Renal pelvis (tissue), 4 donors: ENCODE data around the gene MBTPS1. TPM values are rescaled to one million over a fixed set of nuclear protein-coding genes. Genes with fewer than 3 reads are reported as not detected.
A peak's percentile ranks its signal among the peaks of the same experiment; 100 is the strongest.

Source experiments
- DNase-seq: peaks from one replicate; pipeline ENCODE4 v3.0.0-alpha.2; 2013
- polyA plus RNA-seq, 3 donors: library from polyadenylated mRNA; unstranded; fragments of 120-200 nt; gene quantifications; one replicate each; pipeline ENCODE4 v1.2.1, GENCODE V29; 2013; ENCODE audit not compliant: insufficient read length in 3 of 3

MBTPS1 gene
- polyA plus RNA-seq, 3 donors, result 108 to 118 (median 117) TPM

DNA sequence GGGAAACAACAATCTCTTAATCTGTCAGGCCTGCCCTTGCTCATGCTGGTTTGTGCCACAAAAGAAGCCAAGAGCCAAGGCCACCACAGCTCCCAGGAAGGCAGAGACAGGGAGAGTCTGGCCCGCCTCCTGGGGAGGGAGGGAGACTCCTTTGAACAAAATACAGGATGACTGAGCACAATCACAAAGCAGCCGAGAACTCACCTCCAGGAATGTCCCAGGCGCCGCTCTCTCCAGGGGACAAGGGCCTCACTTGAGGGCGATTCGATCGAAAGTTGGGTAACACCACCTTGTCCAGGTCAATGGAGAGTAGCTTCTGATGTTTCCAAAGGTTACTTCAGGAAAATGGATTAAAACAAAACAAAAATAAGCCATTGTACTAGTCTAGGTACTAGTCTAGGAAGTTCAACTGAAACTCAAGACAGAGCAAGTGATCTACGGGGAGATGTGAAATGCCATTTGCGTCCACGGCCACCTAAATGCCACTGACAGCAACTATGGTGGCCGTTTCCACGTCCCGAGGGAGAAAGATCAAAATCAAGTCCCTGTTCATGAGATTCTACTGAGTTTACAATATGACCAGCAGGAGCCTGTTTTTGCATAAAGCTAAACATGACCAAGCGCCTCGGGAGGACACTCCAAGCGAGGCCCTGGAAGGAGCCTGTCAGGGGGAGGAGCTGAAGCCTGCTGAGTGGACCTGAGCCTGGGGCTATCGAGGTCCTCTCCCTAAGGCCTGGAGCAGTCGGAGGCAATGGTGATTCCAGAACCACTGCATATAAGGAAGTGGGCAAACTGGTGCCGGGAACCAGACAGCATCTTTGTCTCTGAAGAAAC is 60.7 kb downstream of the MBTPS1 start:
- no peak for DNase-seq

DNA sequence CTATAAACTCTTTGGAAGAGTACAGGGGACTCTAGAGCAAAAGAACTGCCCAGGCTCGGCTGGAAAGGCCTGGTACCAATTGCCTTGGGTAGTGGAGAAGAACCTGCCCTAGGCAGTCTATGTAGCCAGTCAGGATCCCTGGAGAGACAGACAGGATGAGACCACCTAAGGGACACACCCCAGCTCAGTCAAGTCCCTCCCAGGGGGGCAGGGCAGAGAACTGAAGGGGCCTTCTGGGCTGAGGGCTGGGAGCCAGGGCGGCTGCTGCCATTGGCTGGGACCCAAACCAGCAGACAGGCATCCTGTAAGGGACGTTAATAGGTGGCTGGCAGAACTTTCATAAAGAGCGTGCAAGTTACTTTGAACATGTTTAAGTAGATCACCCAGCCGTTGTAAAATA is 61.4 kb downstream of the MBTPS1 start:
- no peak for DNase-seq

DNA sequence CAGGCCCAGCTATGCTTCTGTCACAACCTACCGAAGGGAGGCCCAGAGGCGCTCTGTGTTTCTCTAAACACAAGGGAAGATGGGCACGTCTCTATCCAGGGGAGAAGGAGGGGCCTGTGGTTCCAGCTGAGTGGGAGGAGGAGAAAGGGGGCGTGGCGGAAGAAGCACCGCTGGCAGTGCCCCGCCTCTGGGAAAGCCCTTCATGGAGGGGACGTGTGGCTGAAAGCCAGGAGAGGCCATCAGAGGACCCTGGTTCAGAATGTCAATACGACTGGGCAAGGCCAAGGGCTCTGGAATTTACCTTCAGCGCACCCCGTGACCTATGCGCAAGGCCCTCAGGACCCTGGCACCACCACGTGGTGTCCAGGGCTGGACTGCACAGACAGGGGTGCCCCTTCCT is 61.8 kb downstream of the MBTPS1 start:
- DNase-seq, result no peak

- DNase-seq, result no peak
Observed at GRCh38 chr16:84054271-84054670, 62.5 kb downstream of the MBTPS1 start.

GRCh38 chr16:84053237-84053636 is 63.5 kb downstream of the MBTPS1 start:
- no peak for DNase-seq

DNA sequence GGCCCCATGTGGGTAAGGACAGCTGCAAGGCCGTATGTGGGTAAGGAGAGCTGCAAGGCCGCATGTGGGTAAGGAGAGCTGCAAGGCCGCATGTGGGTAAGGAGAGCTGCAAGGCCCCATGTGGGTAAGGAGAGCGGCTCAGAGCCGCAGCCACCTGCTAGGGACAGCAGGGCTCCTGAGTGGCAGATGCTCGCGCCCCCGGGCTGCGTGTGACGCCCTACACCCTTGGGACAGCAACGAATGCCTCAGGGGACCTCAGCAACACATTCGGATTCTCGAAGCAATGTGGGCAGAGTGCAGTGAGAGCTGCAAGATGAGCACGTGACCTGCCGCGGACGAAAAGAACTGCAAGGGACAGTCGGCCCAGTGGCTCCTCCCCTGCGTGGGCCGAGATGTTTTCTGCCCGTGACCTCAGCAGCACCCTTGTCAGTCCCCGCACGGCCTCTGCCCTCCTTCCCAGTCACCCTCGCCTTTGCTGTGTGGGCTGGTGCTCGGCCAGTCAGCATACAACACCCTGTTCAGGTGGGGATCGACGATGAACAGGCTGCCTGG is 64.6 kb downstream of the MBTPS1 start:
- DNase-seq, result no peak

DNA sequence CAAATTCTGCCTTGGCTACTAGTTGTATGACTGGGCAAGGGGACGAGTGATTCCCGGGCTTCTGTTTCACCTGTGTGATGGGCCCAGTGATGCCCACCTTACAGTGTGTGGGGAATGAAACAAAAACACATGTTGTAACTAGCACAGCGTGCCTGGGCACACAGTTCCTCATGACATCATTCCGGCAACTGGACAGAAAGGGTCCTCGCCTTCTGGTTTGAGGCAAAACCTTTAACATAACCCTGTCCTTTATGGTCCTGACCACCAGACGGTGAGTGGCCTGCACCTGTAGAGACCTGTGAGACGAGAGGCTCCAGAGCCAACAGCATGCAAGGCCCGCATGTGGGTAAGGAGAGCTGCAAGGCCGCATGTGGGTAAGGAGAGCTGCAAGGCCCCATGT is 66.4 kb downstream of the MBTPS1 start:
- no peak for DNase-seq

DNA sequence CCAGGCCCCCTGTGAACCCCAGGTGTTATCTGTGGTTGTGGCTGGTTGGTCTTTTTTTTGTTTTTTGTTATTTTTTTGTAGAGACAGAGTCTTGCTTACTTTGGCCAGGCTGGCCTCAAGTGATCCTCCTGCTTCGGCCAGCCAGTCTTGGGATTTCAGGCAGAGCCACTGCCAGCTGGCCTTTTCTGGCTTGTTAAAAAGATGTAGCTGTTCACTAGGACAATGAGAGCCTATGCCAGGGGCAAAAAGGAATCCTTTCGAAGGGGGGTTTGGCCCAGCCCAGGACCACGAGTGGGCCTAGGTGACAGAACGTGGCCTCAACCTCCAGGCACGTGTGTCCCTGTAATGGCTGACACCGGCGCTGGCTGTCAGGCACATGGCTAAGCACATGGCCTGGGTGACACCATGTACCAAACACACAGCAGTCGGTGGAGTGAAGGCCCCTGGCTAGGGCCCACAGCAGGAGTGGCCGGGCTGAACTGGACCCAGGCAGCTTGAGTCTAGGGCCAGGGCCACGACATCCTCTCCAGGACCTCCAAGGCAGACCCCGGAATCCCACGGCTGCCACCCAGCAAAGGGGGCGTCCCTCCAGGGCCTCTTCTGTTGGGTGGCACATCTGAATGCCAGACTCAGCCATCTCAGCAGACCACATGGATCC is 67.2 kb downstream of the MBTPS1 start:
- no peak for DNase-seq

GRCh38 chr16:84048871-84049270 is 67.9 kb downstream of the MBTPS1 start:
- DNase-seq, result no peak

DNA sequence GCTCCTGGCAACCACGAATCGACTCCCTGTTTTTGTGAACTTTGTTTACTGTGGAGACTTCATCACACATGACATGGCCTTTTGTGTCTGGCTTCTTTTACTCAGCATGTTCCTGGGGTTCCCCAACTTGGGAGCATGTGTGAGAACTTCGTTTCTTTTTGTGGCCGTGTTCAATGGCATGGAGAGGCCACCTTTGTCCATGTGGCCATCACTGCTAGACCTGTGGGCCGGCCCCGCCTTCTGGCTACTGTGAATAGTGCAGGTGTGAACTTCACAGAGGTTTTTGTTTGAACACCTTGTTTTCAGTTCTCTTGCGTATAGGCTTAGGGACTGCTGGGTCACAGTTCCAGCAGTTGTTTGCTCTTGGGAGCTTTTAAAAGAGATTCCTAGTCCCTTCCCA is 68.5 kb downstream of the MBTPS1 start:
- DNase-seq, result no peak

- DNase-seq, result no peak
Observed at GRCh38 chr16:84047626-84048025, 69.1 kb downstream of the MBTPS1 start.

DNA sequence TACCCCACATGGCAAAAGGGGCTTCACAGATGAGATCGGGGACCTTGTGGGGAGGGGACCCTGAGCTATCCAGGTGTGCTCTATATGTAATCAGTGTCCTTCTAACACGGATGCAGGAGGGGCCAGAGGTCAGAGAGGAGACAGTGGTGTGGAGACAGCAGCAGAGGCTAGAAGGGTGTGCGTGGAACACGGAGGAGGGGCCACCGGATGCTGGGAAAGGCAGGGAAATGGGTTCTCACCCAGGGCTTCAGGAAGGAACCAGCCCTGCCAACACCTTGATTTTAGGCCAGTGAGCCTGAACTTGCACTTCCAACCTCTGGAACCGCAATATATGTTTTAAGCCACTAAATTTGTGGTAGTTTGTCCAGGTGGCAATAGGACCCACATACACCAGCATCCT is 69.5 kb downstream of the MBTPS1 start:
- no peak for DNase-seq

GRCh38 chr16:84045818-84046470 is 70.8 kb downstream of the MBTPS1 start:
- no peak for DNase-seq

DNA sequence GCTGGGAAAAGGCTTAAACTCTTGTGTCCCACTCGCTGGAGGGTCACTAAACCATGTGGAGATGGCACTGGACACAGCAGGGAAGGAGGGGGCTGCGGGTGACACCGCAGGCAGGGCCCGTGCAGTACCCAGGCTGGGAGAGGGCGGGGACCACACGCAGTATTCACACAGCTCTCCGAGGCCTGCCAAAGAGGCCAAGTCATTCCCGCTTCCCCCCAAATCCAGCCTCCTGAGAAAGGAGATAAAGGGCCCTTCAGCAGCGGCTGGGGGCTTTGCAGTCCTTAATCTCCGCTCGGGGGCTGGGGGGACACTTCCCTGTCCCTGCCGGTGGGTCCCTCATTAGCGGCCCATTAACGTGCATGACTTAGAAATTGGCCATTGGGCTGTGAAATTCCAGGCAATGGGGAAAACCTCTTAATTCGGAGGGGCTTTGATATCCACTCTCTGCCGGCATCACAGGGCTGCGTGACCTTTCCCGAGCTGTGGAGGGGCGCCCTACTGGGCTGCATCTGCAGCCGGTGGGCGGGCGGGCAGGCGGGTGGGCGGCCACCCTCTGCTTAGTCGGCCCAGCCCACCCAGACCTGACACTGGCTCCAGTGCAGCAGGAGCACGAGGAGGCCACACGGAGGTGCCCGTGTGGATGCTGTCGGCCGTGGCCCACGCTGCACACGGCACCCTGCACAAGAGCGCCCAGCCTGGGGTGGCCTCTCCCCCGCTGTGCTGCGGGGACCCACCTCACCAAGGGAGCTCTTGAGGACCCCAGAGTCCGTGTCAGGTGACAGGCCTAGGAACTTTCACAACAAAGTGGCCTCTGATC is 71.5 kb downstream of the MBTPS1 start:
- DNase-seq, result no peak

- no peak for DNase-seq
Observed at GRCh38 chr16:84044118-84044488, 72.6 kb downstream of the MBTPS1 start.

GRCh38 chr16:84043486-84044117 is 73.1 kb downstream of the MBTPS1 start:
- DNase-seq, result no peak

DNA sequence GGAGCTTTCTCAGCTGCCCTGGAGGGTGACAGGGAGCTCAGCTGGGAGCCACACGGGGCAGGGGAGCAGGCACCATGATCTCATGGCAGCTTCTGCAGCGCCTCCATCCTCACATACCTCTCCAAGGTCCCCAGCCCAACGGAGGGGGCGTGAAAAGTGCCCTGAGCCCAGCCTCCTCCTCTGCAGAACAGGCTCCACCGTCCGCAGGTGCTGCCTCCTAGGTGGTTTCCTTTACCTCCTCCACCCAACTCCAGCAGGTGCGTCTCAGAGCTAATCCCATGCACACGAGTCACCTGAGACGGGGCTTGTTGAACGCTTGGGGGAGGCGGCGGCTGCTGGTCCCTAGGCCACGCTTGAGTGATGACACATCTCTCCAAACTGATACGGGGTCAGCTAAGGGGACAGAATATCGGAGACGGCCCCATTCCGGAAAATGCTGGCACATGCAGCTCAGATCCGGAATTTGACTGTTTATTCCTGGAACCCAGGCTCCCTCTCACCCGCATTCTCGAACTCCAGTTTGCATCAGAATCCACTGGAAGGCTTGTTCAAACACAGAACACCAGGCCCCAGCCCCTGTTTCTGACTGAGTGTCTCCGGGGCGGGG is 73.8 kb downstream of the MBTPS1 start:
- DNase-seq, result peak; percentile 45

DNA sequence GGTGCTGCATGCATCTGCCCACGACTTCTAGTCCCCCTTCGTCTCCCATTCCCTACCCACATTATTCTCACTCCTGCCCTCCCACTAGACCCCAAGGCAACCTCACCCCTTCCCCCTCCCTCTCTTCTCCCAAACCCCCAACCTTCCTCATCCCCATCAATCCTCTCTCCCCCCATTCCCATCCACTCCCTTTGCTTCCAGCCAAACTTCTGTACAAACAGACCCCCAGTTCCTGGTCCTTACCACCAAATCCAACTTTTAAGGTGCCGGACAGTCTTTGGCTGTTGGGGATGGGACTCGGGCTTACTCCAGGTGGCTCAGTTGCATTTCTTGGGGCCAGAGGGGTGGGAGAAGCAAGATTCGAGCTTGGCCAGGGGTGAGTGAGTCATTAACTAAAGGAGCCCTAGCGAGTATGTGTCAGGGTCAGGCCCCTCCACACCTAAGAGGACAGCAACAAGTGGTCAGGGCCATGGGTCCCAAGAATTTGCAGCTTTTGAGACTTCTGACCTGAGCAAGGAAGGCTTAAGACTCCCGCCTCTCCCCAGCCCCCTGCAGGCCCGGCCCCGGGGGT is 74.3 kb downstream of the MBTPS1 start, which contains the start of gene SLC38A8:
Gene SLC38A8 (minus strand): TSS at position 488 of the 571 bp plus-strand sequence. CDS start 638 bp downstream, outside the sequence.
- no peak for DNase-seq

GRCh38 chr16:84041881-84042280 is 74.9 kb downstream of the MBTPS1 start:
- DNase-seq, result no peak
